ENCODE data around the gene CAPN6.

DNA sequence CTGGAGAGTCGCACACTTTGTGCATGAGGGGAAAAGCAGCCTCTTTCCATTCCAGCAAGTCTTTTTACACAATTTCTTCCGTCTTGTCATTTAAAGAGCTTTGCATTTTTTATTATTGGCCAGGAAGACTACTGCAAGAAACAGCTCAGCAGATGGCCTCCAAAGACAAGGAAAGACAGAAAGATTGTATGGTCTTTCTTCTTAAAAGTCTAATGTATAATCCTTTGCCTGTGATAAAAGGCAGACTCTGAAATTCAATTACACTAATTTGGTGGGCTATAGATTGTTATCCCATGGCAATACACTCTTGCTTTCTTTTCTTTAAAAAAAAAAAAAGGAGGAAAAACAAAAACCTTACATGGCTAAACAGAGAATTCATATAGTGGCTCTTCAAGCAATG lies 5.9 kb downstream of the CAPN6 start:
- TF ChIP-seq, protein P1, sequence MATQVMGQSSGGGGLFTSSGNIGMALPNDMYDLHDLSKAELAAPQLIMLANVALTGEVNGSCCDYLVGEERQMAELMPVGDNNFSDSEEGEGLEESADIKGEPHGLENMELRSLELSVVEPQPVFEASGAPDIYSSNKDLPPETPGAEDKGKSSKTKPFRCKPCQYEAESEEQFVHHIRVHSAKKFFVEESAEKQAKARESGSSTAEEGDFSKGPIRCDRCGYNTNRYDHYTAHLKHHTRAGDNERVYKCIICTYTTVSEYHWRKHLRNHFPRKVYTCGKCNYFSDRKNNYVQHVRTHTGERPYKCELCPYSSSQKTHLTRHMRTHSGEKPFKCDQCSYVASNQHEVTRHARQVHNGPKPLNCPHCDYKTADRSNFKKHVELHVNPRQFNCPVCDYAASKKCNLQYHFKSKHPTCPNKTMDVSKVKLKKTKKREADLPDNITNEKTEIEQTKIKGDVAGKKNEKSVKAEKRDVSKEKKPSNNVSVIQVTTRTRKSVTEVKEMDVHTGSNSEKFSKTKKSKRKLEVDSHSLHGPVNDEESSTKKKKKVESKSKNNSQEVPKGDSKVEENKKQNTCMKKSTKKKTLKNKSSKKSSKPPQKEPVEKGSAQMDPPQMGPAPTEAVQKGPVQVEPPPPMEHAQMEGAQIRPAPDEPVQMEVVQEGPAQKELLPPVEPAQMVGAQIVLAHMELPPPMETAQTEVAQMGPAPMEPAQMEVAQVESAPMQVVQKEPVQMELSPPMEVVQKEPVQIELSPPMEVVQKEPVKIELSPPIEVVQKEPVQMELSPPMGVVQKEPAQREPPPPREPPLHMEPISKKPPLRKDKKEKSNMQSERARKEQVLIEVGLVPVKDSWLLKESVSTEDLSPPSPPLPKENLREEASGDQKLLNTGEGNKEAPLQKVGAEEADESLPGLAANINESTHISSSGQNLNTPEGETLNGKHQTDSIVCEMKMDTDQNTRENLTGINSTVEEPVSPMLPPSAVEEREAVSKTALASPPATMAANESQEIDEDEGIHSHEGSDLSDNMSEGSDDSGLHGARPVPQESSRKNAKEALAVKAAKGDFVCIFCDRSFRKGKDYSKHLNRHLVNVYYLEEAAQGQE (IDR thresholded peaks at IDR 0.05), result no peak
- TF ChIP-seq, protein P2, sequence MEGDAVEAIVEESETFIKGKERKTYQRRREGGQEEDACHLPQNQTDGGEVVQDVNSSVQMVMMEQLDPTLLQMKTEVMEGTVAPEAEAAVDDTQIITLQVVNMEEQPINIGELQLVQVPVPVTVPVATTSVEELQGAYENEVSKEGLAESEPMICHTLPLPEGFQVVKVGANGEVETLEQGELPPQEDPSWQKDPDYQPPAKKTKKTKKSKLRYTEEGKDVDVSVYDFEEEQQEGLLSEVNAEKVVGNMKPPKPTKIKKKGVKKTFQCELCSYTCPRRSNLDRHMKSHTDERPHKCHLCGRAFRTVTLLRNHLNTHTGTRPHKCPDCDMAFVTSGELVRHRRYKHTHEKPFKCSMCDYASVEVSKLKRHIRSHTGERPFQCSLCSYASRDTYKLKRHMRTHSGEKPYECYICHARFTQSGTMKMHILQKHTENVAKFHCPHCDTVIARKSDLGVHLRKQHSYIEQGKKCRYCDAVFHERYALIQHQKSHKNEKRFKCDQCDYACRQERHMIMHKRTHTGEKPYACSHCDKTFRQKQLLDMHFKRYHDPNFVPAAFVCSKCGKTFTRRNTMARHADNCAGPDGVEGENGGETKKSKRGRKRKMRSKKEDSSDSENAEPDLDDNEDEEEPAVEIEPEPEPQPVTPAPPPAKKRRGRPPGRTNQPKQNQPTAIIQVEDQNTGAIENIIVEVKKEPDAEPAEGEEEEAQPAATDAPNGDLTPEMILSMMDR (IDR thresholded peaks at IDR 0.05; ENCODE audit: low read depth, low read length, missing input control), result no peak
- no peak for TF ChIP-seq GABPA (IDR thresholded peaks at IDR 0.05 in 1 of 2, conservative IDR thresholded peaks at IDR 0.05 in 1 of 2)
- no peak for TF ChIP-seq TAF1 (conservative IDR thresholded peaks at IDR 0.05)

Measured in liver (tissue), 3 donors.